Vagina (tissue), 2 donors: ENCODE results near the gene MBOAT2. TPM values are rescaled to one million over a fixed set of nuclear protein-coding genes. Genes with fewer than 3 reads are reported as not detected.

Experiments
- DNase-seq, 2 donors: peaks; one replicate each; pipeline ENCODE4 v3.0.0-alpha.2; 2017; ENCODE audit errors: extremely low spot score in 2 of 2
- H3K27ac ChIP-seq: fragments of 200-600 bp; sonication (generic); one replicate; pipeline ENCODE4 v1.5.1; 2019
- H3K27me3 ChIP-seq: fragments of 200-600 bp; sonication (generic); one replicate; pipeline ENCODE4 v1.5.1; 2019
- H3K36me3 ChIP-seq, 2 donors: fragments of 200-600 bp; sonication (generic); one replicate each; pipeline ENCODE4 v1.5.1; 2017 to 2019
- H3K4me1 ChIP-seq: fragments of 200-600 bp; sonication (generic); one replicate; pipeline ENCODE4 v1.5.1; 2019
- H3K4me3 ChIP-seq, 2 donors: fragments of 200-600 bp; sonication (generic); 1 replicate in 1 of 2; 2 replicates in 1 of 2; pipeline ENCODE4 v1.5.1; 2016 to 2019
- H3K9me3 ChIP-seq: fragments of 200-600 bp; sonication (generic); one replicate; pipeline ENCODE4 v1.5.1; 2019
- POLR2A ChIP-seq, 2 donors: fragments of 450-650 bp; IDR thresholded peaks; one replicate each; pipeline ENCODE4 v1.6.1; 2017; ENCODE audit warnings: antibody characterized with exemption in 2 of 2, mild to moderate bottlenecking in 2 of 2, moderate library complexity in 2 of 2
- POLR2AphosphoS5 ChIP-seq, 2 donors: sonication (generic); formaldehyde crosslinking; IDR thresholded peaks; one replicate each; pipeline ENCODE4 v1.9.0; 2017; ENCODE audit warnings: antibody characterized with exemption in 2 of 2, mild to moderate bottlenecking in 2 of 2, low read depth in 1 of 2; ENCODE audit not compliant: insufficient read depth in 1 of 2
- intact Hi-C: fragments of 100-400 bp; cut with DNase I; formaldehyde crosslinking; loops from one replicate; pipeline ENCODE4 v1.15.1; 2023
- total RNA-seq: library from RNA; depleted of rRNA; stranded (reverse); fragments of >200 nt; gene quantifications from one replicate; pipeline ENCODE4 v1.2.3, GENCODE V29; 2016
- TF ChIP-seq, protein P1 (sequence below), 3 experiments: fragments of 450-650 bp in 2 of 3; fragments of 200-600 bp in 1 of 3; sonication (generic) in 1 of 3; IDR thresholded peaks; one replicate each; pipeline ENCODE4 v1.5.1; 2017 to 2019; ENCODE audit warnings: antibody characterized with exemption in 3 of 3, mild to moderate bottlenecking in 2 of 3, moderate library complexity in 2 of 3

MBOAT2 gene
- total RNA-seq, 1 donor from 2014 or later, result 32.9 TPM

DNA sequence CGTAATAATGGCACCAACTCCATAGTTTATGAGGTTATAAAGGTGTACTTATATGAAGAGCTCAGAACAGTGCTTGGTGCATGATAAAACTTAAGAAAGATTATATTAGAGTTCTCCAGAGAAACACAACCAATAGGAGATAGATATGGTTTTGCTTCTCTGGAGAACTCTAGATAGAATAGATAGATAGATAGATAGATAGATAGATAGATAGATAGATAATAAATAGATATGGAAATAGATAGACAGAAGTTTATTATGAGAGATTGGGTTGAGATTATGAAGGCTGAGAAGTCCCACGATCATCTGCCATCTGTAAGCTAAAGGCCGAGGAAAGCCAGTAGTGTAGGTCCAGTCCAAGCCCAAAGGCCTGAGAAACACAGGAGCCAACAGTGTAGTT is 2.9 kb upstream of the MBOAT2 start:
- Histone ChIP-seq H3K4me3 (no peak overlapping the region), H3K9me3 (no peaks in the 10 kb centered on the region), H3K4me1 (peaks cover 26% of the 10 kb centered on the region), H3K27me3 (no peaks in the 10 kb centered on the region), H3K36me3 (no peaks in the 10 kb centered on the region), H3K27ac (no peak overlapping the region)
- no peak for DNase-seq
- intact Hi-C loops, result no loop called here
- TF ChIP-seq POLR2A (IDR thresholded peaks at IDR 0.05), result no peak
- TF ChIP-seq, protein P1, sequence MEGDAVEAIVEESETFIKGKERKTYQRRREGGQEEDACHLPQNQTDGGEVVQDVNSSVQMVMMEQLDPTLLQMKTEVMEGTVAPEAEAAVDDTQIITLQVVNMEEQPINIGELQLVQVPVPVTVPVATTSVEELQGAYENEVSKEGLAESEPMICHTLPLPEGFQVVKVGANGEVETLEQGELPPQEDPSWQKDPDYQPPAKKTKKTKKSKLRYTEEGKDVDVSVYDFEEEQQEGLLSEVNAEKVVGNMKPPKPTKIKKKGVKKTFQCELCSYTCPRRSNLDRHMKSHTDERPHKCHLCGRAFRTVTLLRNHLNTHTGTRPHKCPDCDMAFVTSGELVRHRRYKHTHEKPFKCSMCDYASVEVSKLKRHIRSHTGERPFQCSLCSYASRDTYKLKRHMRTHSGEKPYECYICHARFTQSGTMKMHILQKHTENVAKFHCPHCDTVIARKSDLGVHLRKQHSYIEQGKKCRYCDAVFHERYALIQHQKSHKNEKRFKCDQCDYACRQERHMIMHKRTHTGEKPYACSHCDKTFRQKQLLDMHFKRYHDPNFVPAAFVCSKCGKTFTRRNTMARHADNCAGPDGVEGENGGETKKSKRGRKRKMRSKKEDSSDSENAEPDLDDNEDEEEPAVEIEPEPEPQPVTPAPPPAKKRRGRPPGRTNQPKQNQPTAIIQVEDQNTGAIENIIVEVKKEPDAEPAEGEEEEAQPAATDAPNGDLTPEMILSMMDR (IDR thresholded peaks at IDR 0.05), result no peak
- TF ChIP-seq POLR2AphosphoS5 (IDR thresholded peaks at IDR 0.05; ENCODE audit: insufficient read depth in 1 of 2, low read depth in 1 of 2), result no peak

DNA sequence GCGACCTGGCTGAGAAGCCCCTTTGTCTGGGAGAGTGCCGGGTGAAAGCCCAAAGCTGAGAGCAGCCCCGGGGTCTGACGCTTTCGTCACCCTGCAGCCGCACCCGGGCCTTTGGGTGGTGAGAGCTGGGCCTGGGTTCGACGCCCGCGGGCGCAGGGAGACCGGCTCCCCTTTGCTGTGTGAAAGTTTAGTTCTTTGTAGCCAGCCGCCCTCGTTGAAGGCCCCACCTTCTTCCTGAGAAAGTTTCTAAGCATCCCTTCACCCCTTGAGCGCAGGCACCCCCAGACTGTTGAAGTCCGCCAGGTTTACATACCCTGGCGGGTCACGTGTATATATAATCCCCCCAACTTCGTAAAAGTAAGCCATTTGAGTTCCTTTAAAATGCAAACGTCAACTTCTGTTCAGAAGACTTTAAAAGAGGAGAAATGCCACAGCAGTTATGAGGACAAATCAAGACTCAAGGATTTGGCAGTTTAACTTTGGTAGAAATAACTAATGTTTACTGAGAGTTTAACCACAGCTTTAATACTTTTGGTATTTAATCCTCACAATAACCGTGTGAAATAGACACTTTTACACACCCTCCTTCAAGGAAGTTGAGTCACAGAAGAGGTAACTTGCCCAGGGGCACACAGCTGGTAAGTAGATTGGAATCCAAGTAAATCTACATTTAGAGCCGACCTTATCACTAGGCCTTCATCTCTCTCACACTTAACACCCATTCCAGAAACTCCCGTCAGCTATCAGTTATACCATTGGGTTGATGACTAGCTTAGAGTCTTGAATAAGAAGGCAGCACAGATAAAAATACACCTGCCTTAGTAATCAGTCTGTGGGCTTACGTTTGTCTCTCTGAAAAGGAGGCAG is 1.1 kb upstream of the MBOAT2 start:
- Histone ChIP-seq H3K27me3 (no peaks in the 10 kb centered on the region), H3K27ac (peak overlapping the region; percentile 96), H3K4me1 (peaks cover 28% of the 10 kb centered on the region), H3K36me3 (no peaks in the 10 kb centered on the region), H3K4me3 (peak overlapping the region; percentile 78 to 94), H3K9me3 (no peaks in the 10 kb centered on the region)
- intact Hi-C loops, result no loop called here
- DNase-seq, result no peak
- TF ChIP-seq POLR2A (IDR thresholded peaks at IDR 0.05), result no peak
- TF ChIP-seq POLR2AphosphoS5 (IDR thresholded peaks at IDR 0.05; ENCODE audit: insufficient read depth in 1 of 2, low read depth in 1 of 2), result peak; percentile 4 to 8
- TF ChIP-seq, protein P1 (IDR thresholded peaks at IDR 0.05), result no peak

DNA sequence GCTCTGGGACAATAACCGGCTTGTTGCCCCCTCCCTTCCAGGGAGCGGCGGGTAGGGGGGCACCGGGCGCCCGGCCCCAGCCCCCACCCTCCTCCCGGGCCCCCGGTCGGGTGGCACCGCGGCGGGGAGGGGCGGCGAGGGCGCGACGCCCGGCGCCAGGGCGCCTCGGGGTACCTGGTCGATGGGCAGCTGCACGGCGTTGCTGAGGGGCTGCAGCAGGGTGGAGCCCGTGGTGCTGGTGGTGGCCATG is 193 bp downstream of the MBOAT2 start:
- Histone ChIP-seq H3K4me1 (peaks cover 28% of the 10 kb centered on the region), H3K27ac (peak overlapping the region; percentile 96), H3K27me3 (no peaks in the 10 kb centered on the region), H3K4me3 (peak overlapping the region; percentile 78 to 94), H3K9me3 (no peaks in the 10 kb centered on the region), H3K36me3 (no peaks in the 10 kb centered on the region)
- intact Hi-C loops, result no loop called here
- TF ChIP-seq POLR2AphosphoS5 (IDR thresholded peaks at IDR 0.05; ENCODE audit: insufficient read depth in 1 of 2, low read depth in 1 of 2) (no peak), POLR2A (IDR thresholded peaks at IDR 0.05) (no peak)
- TF ChIP-seq, protein P1 (IDR thresholded peaks at IDR 0.05), result no peak
- no peak for DNase-seq

DNA sequence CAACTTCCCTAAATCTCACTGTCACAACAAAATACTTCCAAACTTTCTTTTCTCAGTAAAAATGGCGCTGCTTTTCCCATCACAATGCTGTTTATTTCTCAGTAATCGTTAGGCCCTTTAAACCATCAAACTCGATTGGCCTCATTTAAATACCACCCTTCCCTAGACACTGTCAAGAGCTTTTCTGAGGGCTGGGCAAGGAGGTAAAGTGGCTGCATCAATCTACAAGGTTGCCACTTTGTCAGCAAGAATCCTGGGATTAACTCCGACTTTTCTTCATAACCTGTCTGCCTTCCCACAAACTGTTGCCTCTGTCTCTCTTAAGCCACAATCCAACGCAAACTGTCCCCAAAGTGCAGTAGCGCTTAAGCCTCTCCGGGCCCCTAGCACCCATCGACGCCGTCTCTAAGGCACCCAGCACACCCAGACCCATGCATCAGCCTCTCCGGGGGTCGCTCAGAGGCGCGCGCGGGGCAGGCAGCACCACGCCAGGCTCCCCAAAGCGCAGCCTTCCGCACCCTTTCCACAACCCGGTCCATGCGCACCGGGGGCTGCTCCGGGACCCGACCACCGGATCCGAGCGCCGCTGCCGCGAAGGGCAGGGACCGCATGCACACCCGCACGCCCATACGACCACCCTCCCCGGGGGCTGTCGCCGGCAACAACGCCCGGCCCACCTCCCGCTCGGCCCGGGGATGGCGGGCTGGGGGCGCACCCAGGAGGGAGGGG is 683 bp downstream of the MBOAT2 start:
- no peak for DNase-seq
- peaks cover 28% of the 10 kb centered on the region for H3K4me1 ChIP-seq
- intact Hi-C loops, result no loop called here

More for the DNA sequence above, 683 bp downstream of the MBOAT2 start:
- Histone ChIP-seq H3K4me3 (peak overlapping the region; percentile 78 to 94), H3K9me3 (no peaks in the 10 kb centered on the region), H3K27ac (peak overlapping the region; percentile 96), H3K27me3 (no peaks in the 10 kb centered on the region), H3K36me3 (no peaks in the 10 kb centered on the region)
- TF ChIP-seq POLR2A (IDR thresholded peaks at IDR 0.05), result no peak
- TF ChIP-seq, protein P1 (IDR thresholded peaks at IDR 0.05), result no peak
- TF ChIP-seq POLR2AphosphoS5 (IDR thresholded peaks at IDR 0.05; ENCODE audit: insufficient read depth in 1 of 2, low read depth in 1 of 2), result no peak
